GM21723 (cell line): Measurements from ENCODE around the gene SMOC2.

Experiments
- ATAC-seq: cut with Tn5 transposase; IDR thresholded peaks from one replicate; pipeline ENCODE4 v1.9.1; 2021; ENCODE audit warnings: mild to moderate bottlenecking, moderate library complexity; ENCODE audit not compliant: unreplicated experiment

Gene SMOC2

DNA sequence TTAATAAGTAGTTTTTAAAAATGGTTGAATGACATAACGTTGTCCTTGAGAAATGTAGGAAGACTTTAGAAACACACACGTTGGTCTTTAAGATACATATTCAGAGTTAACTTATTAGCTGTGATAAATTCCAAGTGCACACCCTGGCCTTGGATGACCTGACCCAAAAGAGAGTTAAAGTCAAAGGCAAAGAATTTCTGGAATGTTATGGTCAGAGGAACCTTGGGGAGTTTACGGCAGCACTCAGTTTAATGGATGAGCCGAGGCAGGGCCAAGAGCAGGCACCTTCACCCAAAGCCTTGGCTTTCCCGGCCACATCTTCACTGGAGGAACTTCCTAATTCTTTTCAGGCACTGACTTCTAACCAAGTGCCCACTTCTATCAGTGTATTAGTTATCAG, 200.5 kb downstream of the SMOC2 start:
- no peak for ATAC-seq

GRCh38 chr6:168643401-168643800, 202.4 kb downstream of the SMOC2 start:
- no peak for ATAC-seq

DNA sequence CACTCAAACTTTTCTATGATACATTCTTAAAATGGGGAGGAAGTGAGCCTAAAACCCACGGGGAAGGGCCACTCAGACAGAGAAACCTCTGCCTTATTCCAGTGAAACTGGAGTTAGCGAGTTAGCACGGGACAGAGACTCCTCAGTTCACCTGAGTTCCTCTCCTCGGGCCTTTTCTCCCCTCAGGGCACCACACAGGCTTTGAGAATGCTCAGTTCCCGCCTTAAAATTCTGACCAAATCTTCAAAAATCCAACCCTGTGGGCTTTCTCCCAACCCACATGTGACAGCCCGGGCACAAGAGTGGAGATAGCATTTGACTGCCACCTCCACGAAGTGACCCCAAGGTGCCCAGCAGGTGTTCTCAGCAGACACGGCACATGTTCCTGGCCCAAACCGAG, 204.3 kb downstream of the SMOC2 start:
- no peak for ATAC-seq

GRCh38 chr6:168647271-168647670, 206.3 kb downstream of the SMOC2 start:
- no peak for ATAC-seq

DNA sequence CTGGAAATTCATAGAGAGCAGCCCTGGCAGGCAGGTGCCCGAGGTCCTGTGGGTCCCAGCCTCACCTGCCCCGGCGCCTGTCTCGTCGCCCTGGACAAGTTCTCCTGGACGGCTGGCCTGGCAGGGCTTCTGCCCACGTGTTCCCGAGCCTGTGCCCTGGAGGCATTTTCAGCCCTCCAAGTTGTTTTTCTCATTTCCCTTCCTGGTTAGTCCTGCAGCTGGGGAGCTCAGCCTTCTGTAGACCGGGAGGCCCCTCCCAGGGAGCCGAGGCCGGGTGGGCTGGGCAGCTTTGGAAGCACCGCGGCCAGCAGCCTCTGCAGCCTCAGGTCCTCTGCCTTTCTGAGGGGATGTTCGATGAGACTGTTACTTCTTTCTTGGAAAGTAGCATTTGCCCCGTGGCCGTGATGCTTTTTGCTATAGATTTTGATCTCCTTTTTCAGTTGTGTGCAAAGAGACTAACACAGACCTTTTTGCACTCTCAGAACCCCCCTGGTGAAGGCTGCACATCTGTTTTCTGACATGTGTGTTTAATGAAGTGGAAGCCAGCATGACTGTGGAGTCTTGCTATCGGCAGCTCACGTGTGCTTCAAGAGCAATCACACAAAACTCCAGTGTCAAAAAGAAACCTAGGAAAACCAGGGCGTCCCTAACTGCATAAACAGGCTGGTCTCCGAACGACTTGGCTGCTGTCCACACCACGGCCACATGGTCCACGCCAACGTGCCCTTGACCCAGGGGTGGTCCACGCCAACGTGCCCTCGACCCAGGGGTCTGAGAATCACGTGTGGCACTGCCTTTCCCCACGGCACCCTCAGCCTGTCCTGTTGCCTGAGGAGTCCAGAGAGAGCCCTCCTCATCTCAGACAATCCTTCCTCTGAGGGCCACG, 207.5 kb downstream of the SMOC2 start:
- no peak for ATAC-seq

GRCh38 chr6:168649209-168649608, 208.2 kb downstream of the SMOC2 start:
- no peak for ATAC-seq

- no peak for ATAC-seq
Measured at GRCh38 chr6:168650671-168651111, 209.7 kb downstream of the SMOC2 start.

GRCh38 chr6:168655462-168656152, 214.6 kb downstream of the SMOC2 start:
- no peak for ATAC-seq

- no peak for ATAC-seq
Measured at GRCh38 chr6:168658059-168658458, 217.1 kb downstream of the SMOC2 start.

GRCh38 chr6:168660400-168660945, 219.5 kb downstream of the SMOC2 start:
- no peak for ATAC-seq

DNA sequence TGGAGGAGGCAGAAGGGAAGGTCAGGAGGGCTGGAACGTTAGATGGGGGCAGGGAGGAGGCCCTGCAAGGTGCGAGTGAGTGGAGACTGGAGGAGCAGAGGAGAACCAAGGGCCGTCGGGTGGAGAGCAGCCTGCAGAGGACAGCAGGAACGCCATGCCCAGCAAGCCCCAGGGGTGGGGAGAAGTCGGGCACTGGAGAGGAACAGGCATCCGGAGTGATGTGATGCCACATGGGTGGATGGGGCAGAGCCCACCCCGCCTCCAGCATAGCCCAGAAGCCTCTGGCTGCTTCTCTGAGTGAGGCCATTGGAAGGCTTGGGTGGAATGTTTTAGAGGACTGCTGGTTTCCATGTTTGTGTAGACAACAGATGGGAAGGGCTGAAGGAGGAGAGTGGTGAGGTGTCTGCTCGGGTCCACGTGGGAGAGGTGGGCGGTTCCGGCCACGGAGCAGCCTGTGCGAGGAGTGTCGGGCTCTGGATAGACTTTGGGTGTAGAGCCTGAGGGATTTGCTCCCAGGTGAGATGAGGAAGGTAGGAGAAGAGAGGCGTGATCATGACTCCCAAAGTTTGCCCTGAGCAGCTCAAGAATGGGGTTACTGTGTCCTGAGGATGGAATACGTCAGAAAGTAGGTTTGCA, 221.4 kb downstream of the SMOC2 start:
- no peak for ATAC-seq

DNA sequence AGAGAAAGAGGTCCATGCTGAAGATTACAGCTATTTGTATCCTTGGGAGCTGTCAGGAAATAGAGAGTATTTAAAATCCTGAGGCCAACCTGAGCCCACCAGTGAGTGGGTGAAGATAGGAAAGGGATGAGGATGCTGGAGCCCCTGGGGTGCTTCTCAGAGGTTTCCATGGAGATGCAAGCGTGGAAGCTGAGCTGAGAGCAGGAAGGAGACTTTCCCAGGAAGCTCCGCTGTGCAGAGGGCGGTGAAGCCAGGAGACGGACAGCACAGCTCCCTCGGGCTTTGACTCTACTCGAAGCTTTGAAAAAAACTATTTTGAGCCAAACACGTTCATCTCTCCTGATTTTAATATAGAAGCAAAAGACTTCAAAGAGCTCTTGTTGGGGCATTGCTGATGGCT, 222.1 kb downstream of the SMOC2 start:
- no peak for ATAC-seq

DNA sequence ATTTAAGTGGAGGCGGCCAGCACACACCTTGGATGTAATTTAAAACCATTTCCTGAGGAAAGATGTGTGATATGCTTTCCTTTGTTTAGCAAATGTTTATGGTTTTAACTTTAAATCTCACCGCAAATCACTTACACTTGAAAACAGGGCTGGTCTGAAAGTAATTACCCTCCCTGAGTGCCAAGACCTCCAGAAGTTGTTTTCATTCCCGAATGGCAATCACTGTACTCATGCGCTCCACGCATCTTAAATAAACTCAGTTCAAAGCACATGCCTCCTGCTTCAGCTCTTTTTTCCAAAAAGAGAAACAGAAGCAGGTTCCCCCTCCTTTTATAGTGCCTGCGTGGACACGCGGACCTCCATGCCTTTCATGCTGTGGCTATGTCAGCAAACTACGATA, 224.0 kb downstream of the SMOC2 start:
- ATAC-seq, result no peak

DNA sequence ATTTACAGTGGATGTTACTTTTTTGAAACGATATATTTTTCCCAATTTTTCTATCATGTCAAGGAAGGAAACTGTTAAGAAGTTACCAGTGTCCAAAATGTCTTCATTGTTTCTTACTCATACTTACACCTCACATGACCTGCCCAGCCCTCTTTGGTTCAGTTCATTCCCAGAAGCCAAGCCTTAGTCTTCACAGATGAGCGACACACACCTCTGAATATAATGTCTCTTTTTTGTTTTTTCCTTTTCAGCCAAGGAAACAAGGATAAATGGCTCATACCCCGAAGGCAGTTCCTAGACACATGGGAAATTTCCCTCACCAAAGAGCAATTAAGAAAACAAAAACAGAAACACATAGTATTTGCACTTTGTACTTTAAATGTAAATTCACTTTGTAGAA, 225.2 kb downstream of the SMOC2 start:
- no peak for ATAC-seq

DNA sequence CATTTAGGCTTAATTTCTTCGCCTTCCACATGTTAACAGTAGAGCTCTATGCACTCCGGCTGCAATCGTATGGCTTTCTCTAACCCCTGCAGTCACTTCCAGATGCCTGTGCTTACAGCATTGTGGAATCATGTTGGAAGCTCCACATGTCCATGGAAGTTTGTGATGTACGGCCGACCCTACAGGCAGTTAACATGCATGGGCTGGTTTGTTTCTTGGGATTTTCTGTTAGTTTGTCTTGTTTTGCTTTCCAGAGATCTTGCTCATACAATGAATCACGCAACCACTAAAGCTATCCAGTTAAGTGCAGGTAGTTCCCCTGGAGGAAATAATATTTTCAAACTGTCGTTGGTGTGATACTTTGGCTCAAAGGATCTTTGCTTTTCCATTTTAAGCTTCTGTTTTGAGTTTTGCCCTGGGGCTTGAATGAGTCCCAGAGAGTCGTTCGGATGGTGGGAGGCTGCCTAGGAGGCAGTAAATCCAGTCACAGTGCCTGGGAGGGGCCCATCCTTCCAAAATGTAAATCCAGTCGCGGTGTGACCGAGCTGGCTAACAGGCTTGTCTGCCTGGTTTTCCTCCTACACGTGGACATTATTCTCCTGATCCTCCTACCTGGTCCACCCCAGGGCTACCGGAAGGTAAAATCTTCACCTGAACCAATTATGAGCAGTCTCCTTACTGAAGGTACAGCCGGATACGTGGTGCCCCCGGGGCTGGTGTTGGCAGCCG, 225.9 kb downstream of the SMOC2 start:
- no peak for ATAC-seq

DNA sequence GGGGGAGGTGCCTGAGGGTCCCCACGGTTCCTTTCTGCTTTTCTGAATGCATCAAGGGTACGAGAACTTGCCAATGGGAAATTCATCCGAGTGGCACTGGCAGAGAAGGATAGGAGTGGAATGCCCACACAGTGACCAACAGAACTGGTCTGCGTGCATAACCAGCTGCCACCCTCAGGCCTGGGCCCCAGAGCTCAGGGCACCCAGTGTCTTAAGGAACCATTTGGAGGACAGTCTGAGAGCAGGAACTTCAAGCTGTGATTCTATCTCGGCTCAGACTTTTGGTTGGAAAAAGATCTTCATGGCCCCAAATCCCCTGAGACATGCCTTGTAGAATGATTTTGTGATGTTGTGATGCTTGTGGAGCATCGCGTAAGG, 226.4 kb downstream of the SMOC2 start:
- ATAC-seq, result no peak

- ATAC-seq, result no peak
Measured at GRCh38 chr6:168670401-168670985, 229.5 kb downstream of the SMOC2 start.

DNA sequence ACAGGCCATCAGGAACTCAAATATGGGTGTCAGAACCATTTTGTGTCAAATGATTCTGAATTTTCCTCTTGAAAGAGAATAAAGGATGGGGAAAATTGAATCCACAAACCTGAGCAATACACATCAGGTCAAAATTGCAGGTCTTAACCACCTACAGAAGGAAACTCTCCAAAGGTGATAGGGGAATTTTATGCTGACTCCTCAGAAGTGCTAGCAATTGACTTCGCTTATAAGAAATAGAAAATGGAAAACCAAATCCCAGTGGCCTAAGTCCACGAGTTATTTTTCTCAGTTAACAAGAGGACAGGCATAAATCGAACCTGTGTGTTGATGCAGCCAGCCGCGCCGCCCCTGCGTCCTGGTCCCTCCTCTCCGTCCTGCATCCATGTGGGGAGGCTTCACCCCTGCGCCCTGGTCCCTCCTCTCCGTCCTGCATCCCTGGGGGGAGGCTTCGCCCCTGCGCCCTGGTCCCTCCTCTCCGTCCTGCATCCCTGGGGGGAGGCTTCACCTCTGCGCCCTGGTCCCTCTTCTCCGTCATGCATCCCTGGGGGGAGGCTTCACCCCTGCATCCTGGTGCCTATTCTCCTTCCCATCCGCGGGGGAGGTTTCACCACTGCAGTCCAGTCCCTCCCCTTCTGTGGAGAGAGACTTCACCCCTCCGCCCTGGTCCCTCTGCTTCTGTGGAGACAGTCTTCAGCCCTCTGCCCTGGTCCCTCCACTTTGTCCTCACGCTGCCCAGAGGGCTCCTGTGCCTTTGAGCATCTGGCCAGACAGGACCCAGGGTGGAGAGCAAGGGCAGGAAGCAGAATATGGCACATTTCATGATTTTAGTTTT, 230.3 kb downstream of the SMOC2 start:
- ATAC-seq, result no peak

DNA sequence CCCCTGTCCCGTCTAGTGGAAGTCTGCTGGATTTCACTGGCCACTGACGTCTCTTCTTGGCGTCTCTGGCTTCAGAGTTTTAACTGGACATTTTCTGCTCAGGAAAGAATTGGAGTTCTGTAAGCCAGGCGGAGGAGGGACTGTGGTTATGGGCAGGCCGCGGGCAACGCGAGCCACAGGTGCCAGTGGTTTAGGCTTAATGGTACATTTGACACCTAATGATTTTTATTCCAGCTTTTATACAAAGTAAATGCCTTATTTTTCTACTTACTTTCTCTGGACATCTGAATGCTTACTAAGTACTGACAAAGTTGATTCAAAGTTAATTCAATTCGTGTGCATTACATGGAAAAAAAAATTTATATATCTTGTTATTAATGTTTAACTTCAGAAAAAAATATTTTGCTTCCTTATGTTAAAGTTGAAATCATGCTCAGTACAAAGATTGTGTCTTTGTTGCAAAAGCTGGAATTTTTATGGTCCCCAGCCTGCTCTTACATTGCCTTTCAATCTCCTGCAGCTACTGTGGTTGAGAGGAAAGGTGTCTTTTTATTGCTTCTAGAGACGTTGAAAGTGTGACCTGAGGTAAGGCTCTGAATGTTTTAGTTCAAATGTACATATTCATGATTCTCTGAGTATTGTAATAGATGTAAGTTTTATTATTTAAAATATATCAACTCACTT, 231.0 kb downstream of the SMOC2 start:
- no peak for ATAC-seq
